Adipose tissue (tissue), 3 donors: ENCODE data around the gene ATP5MK. TPM values are rescaled to one million over a fixed set of nuclear protein-coding genes. Genes with fewer than 3 reads are reported as not detected.

Source experiments
- H3K27ac ChIP-seq: one replicate; pipeline ENCODE4 v1.5.1; 2013; ENCODE audit warnings: low read depth, low read length
- WGBS, 3 donors: extraction: QIAGEN DNeasy Blood & Tissue Kit; methylation state at CpG; one replicate each; pipeline ENCODE4 v1.1.7; 2013; 5-methylcytosine and 5-hydroxymethylcytosine counted together
- polyA plus RNA-seq, 3 donors: library from polyadenylated mRNA; stranded (reverse); fragments of 200-250 nt; gene quantifications; one replicate each; pipeline ENCODE4 v1.2.3, GENCODE V29; 2013
- donor health status: healthy with polysubstance abuse.
- donor health status: Bipolar disorder and iron deficiency.
- donor health status: healthy.

Gene ATP5MK
- polyA plus RNA-seq, 3 donors = 371 to 1,038 (median 801) TPM

- 54 to 59% (median 56%) methylated on average over 15 to 16 of the region's 16 CpGs for WGBS, 3 donors
- H3K27ac ChIP-seq = no peak overlapping the region
These were observed 46.1 kb downstream of the ATP5MK start for GRCh38 chr10:103350175-103350516.

Other genes starting within 250 kb of the ATP5MK start
- 10 to 100 TPM; 16.5 to 60.6 (median 36.3) TPM for gene NT5C2, start 203.2 kb downstream of the ATP5MK start, polyA plus RNA-seq
- not detected for gene RPEL1, start 150.6 kb downstream of the ATP5MK start, polyA plus RNA-seq
- gene INA, start 119.3 kb downstream of the ATP5MK start, polyA plus RNA-seq = 1 to 10 TPM in 1 of 3 donors, under 1 TPM in 1, not detected in 1; 0.03 to 1.1 TPM
- 10 to 100 TPM in 1 of 3 donors, 1 to 10 TPM in 2; 4.5 to 10.2 (median 7.6) TPM for gene PCGF6, start 45.3 kb downstream of the ATP5MK start, polyA plus RNA-seq
- 1 to 10 TPM; 1.3 to 2.4 (median 1.7) TPM for gene TAF5, start 28.5 kb downstream of the ATP5MK start, polyA plus RNA-seq
- gene PDCD11, start 151 bp upstream of the ATP5MK start, polyA plus RNA-seq = 10 to 100 TPM in 2 of 3 donors, 1 to 10 TPM in 1; 8.6 to 15.6 (median 14.8) TPM
- 10 to 100 TPM in 2 of 3 donors, 1 to 10 TPM in 1; 6.6 to 95.5 (median 38.1) TPM for gene CALHM2, start 55.9 kb upstream of the ATP5MK start, polyA plus RNA-seq
- not detected for gene CALHM1, start 62.4 kb upstream of the ATP5MK start, polyA plus RNA-seq
- gene CALHM3, start 82.8 kb upstream of the ATP5MK start, polyA plus RNA-seq = under 1 TPM in 1 of 3 donors, not detected in 2; 0.37 TPM
- gene NEURL1, start 97.2 kb upstream of the ATP5MK start, polyA plus RNA-seq = 1 to 10 TPM in 1 of 3 donors, under 1 TPM in 1, not detected in 1; 0.51 to 9.8 TPM